HCT116 (cell line): Measurements from ENCODE around the gene ZNF426. TPM values are rescaled to one million over a fixed set of nuclear protein-coding genes. Genes with fewer than 3 reads are reported as not detected.

Experiments
- ATAC-seq: fragments of 200-7000 bp; cut with Tn5 transposase; 2 replicates; pipeline ENCODE4 v1.9.1; 2020; ENCODE audit warnings: mild to moderate bottlenecking, moderate library complexity
- BruUV-seq: library from RNA; stranded (reverse); fragments of 400-500 nt; replicated peaks from 2 replicates; lab custom pipeline; 2021; lab: Mats Ljungman, UMichigan
- CTCF ChIA-PET: fragments of 300-600 bp; sonication (Branson Sonifier 250); formaldehyde crosslinking; loops from one replicate; lab custom pipeline; 2021; ENCODE audit warnings: antibody characterized with exemption; lab: Charles Lee
- POLR2A ChIA-PET: fragments of 300-600, 350-600 bp; sonication (Branson Sonifier 250); formaldehyde crosslinking; loops from one replicate; lab custom pipeline; 2021; ENCODE audit warnings: antibody characterized with exemption; lab: Charles Lee
- RAD21 ChIA-PET, 2 experiments: fragments of 300-600 bp; sonication (Branson Sonifier 250); formaldehyde crosslinking; loops; one replicate each; lab custom pipeline; 2023; ENCODE audit warnings: low total read pairs in 2 of 2; ENCODE audit not compliant: uncharacterized antibody in 2 of 2, unreplicated experiment in 2 of 2, low non-redundant PET in 1 of 2; lab: Charles Lee
- DNase-seq: peaks from one replicate; pipeline ENCODE4 v3.0.0-alpha.2; 2010; ENCODE audit warnings: low read depth, low spot score
- H2AFZ ChIP-seq: fragments of 200-600 bp; shearing (Covaris generic), sonication (generic); 2 replicates; pipeline ENCODE4 v1.6.1; 2017; ENCODE audit warnings: low read depth, mixed run types, mixed read lengths, antibody characterized with exemption, low read length; ENCODE audit not compliant: poor library complexity, severe bottlenecking
- H3K27ac ChIP-seq: 2 replicates; pipeline ENCODE4 v1.5.1; 2012; ENCODE audit warnings: low read depth, low read length
- H3K27me3 ChIP-seq: fragments of 200-600 bp; sonication (generic); 2 replicates; pipeline ENCODE4 v1.6.1; 2016; ENCODE audit warnings: mixed run types, low read length, mixed read lengths; ENCODE audit not compliant: insufficient read depth
- H3K36me3 ChIP-seq, 2 experiments: fragments of 200-500 bp in 1 of 2; fragments of 200-600 bp in 1 of 2; sonication (Bioruptor generic) in 1 of 2; sonication (generic) in 1 of 2; 2 replicates each; pipeline versions ENCODE4 v1.5.1 to v1.6.1; 2014 to 2016; ENCODE audit warnings: low read length in 2 of 2, inconsistent platforms in 1 of 2, mixed read lengths in 1 of 2, mixed run types in 1 of 2; ENCODE audit not compliant: insufficient read depth in 2 of 2, control insufficient read depth in 1 of 2
- H3K4me1 ChIP-seq, 2 experiments: fragments of 200-600 bp in 1 of 2; sonication (generic) in 1 of 2; 2 replicates each; pipeline versions ENCODE4 v1.5.1 to v1.6.1; 2012 to 2017; ENCODE audit warnings: low read length in 2 of 2, inconsistent platforms in 1 of 2, mild to moderate bottlenecking in 1 of 2, mixed read lengths in 1 of 2, mixed run types in 1 of 2, moderate library complexity in 1 of 2; ENCODE audit not compliant: insufficient read depth in 2 of 2, control insufficient read depth in 1 of 2
- H3K4me2 ChIP-seq: fragments of 200-600 bp; sonication (generic); 2 replicates; pipeline ENCODE4 v1.6.1; 2017; ENCODE audit warnings: mixed run types, low read length, mixed read lengths
- H3K4me3 ChIP-seq, 2 experiments: fragments of 200-600 bp in 1 of 2; sonication (generic) in 1 of 2; replicated peaks in 1 of 2; 2 replicates each; pipeline ENCODE4 v1.5.1; 2011 to 2016; ENCODE audit warnings: low read length in 2 of 2, control low read depth in 1 of 2, low read depth in 1 of 2, mild to moderate bottlenecking in 1 of 2, mixed read lengths in 1 of 2, mixed run types in 1 of 2
- H3K79me2 ChIP-seq: fragments of 200-600 bp; sonication (generic); 2 replicates; pipeline ENCODE4 v1.6.1; 2017; ENCODE audit warnings: mild to moderate bottlenecking, mixed run types, low read length, moderate library complexity, mixed read lengths; ENCODE audit not compliant: insufficient read depth
- H3K9ac ChIP-seq: fragments of 200-600 bp; sonication (generic); 2 replicates; pipeline ENCODE4 v1.6.1; 2016; ENCODE audit warnings: low read length, mixed read lengths
- H3K9me2 ChIP-seq: fragments of 200-600 bp; sonication (generic), shearing (Covaris generic); 2 replicates; pipeline ENCODE4 v1.6.1; 2017; ENCODE audit warnings: mixed run types, mild to moderate bottlenecking, moderate library complexity; ENCODE audit not compliant: insufficient read depth
- H3K9me3 ChIP-seq, 2 experiments: fragments of 200-500 bp in 1 of 2; fragments of 200-600 bp in 1 of 2; sonication (Bioruptor generic) in 1 of 2; sonication (generic) in 1 of 2; 2 replicates each; pipeline ENCODE4 v1.6.1; 2014 to 2017; ENCODE audit warnings: low read length in 2 of 2, mixed read lengths in 2 of 2, inconsistent platforms in 1 of 2, low read depth in 1 of 2, mild to moderate bottlenecking in 1 of 2, mixed run types in 1 of 2, moderate library complexity in 1 of 2; ENCODE audit not compliant: control insufficient read depth in 1 of 2, insufficient read depth in 1 of 2
- H4K20me1 ChIP-seq: fragments of 200-600 bp; sonication (generic), shearing (Covaris generic); 2 replicates; pipeline ENCODE4 v1.6.1; 2017; ENCODE audit warnings: mixed run types, mild to moderate bottlenecking, moderate library complexity; ENCODE audit not compliant: insufficient read depth
- CEBPB ChIP-seq: IDR thresholded peaks from 2 replicates; pipeline ENCODE4 v1.6.1; 2012; ENCODE audit warnings: low read depth
- CTCF ChIP-seq, 3 experiments: fragments of 200-600 bp in 1 of 3; sonication (generic) in 1 of 3; IDR thresholded peaks in 2 of 3; conservative IDR thresholded peaks in 1 of 3; 2 replicates each; pipeline ENCODE4 v1.5.1; 2012 to 2017; ENCODE audit warnings: low read depth in 2 of 3, low read length in 2 of 3, antibody characterized with exemption in 1 of 3, borderline replicate concordance in 1 of 3, control low read depth in 1 of 3, mild to moderate bottlenecking in 1 of 3, mixed read lengths in 1 of 3, mixed run types in 1 of 3, moderate library complexity in 1 of 3; ENCODE audit not compliant: insufficient read depth in 1 of 3
- EGR1 ChIP-seq: IDR thresholded peaks from 2 replicates; pipeline ENCODE4 v1.6.1; 2012; ENCODE audit warnings: low read depth
- ELF1 ChIP-seq: IDR thresholded peaks from 2 replicates; pipeline ENCODE4 v1.6.1; 2012; ENCODE audit warnings: low read depth, borderline replicate concordance
- EZH2 ChIP-seq: fragments of 200-600 bp; sonication (generic); IDR thresholded peaks from 2 replicates; pipeline ENCODE4 v1.6.1; 2017; ENCODE audit warnings: antibody characterized with exemption, mixed run types
- EZH2phosphoT487 ChIP-seq: fragments of 200-600 bp; IDR thresholded peaks from 2 replicates; pipeline ENCODE4 v1.6.1; 2018; ENCODE audit warnings: antibody characterized with exemption, borderline replicate concordance
- FOSL1 ChIP-seq: IDR thresholded peaks from 2 replicates; pipeline ENCODE4 v1.6.1; 2012; ENCODE audit warnings: low read depth
- MAX ChIP-seq: IDR thresholded peaks from 2 replicates; pipeline ENCODE4 v1.6.1; 2012
- POLR2A ChIP-seq: IDR thresholded peaks from 2 replicates; pipeline ENCODE4 v1.7.0; 2011; ENCODE audit warnings: borderline replicate concordance; ENCODE audit not compliant: insufficient read depth, insufficient read length; ENCODE audit errors: extremely low read depth
- POLR2AphosphoS5 ChIP-seq: IDR thresholded peaks from 2 replicates; pipeline ENCODE4 v1.6.1; 2011; ENCODE audit warnings: mild to moderate bottlenecking, low read depth, low read length, moderate library complexity
- RAD21 ChIP-seq: IDR thresholded peaks from 2 replicates; pipeline ENCODE4 v1.6.1; 2012; ENCODE audit warnings: low read depth, mild to moderate bottlenecking
- SP1 ChIP-seq: IDR thresholded peaks from 2 replicates; pipeline ENCODE4 v1.6.1; 2012; ENCODE audit warnings: low read depth
- SRF ChIP-seq: IDR thresholded peaks from 2 replicates; pipeline ENCODE4 v1.6.1; 2012; ENCODE audit warnings: low read depth
- YY1 ChIP-seq: IDR thresholded peaks from 2 replicates; pipeline ENCODE4 v1.6.1; 2011; ENCODE audit warnings: low read length, low read depth, moderate library complexity, mild to moderate bottlenecking; ENCODE audit not compliant: insufficient replicate concordance; ENCODE audit errors: extremely low read depth
- ZBTB33 ChIP-seq: IDR thresholded peaks from 2 replicates; pipeline ENCODE4 v1.6.1; 2011; ENCODE audit warnings: mild to moderate bottlenecking, low read length, moderate library complexity; ENCODE audit not compliant: insufficient replicate concordance; ENCODE audit errors: extremely low read depth
- ZNF274 ChIP-seq: fragments of 200-500 bp; sonication (Bioruptor generic); IDR thresholded peaks from 2 replicates; pipeline ENCODE4 v1.6.1; 2014; ENCODE audit warnings: mild to moderate bottlenecking, low read depth, low read length, inconsistent platforms
- intact Hi-C: fragments of 100-400 bp; cut with micrococcal nuclease; formaldehyde crosslinking; loops from 2 replicates; pipeline ENCODE4 v1.10.0; 2022
- total RNA-seq: library from RNA; stranded (reverse); gene quantifications from one replicate; pipeline ENCODE4 v1.2.1, GENCODE V29; 2021; ENCODE audit not compliant: unreplicated experiment
- TF ChIP-seq, protein P1 (sequence below): IDR thresholded peaks from 2 replicates; pipeline ENCODE4 v1.6.1; 2012

ZNF426 gene
- total RNA-seq, 1 experiment from 2014 or later = 1.7 TPM

GRCh38 chr19:9523885-9524474, 14.5 kb downstream of the ZNF426 start:
- peak; percentile 25; the same call in 1 of the 2 replicates for TF ChIP-seq ZNF274
- no peak for TF ChIP-seq CTCF (IDR thresholded peaks at IDR 0.05 in 2 of 3, conservative IDR thresholded peaks at IDR 0.05 in 1 of 3; ENCODE audit: borderline replicate concordance in 1 of 3, insufficient read depth in 1 of 3, low read depth in 2 of 3, low read length in 2 of 3)
- H4K20me1 ChIP-seq = no peaks in the 10 kb centered on the region
- H3K4me1 ChIP-seq = no peaks in the 10 kb centered on the region
- RAD21 ChIA-PET = no interaction called here
- no peak for ATAC-seq
- no peak overlapping the region for H3K4me2 ChIP-seq
- H3K79me2 ChIP-seq = no peaks in the 10 kb centered on the region
- intact Hi-C loops = no loop called here
- CTCF ChIA-PET = no interaction called here
- no peak for DNase-seq
- H3K4me3 ChIP-seq = no peak overlapping the region
- POLR2A ChIA-PET = no interaction called here
- no peaks in the 10 kb centered on the region for H3K27me3 ChIP-seq
- H3K36me3 ChIP-seq = no peaks in the 10 kb centered on the region
- H3K27ac ChIP-seq = no peak overlapping the region
- peaks cover 40 to 44% of the 10 kb centered on the region in 2 experiments; a peak in 3 of 4 replicates for H3K9me3 ChIP-seq
- no peak overlapping the region for H2AFZ ChIP-seq
- BruUV-seq = no TSS peak
- no peak overlapping the region for H3K9ac ChIP-seq
- no peaks in the 10 kb centered on the region for H3K9me2 ChIP-seq

- Histone ChIP-seq H3K27me3 (no peaks in the 10 kb centered on the region), H3K79me2 (no peaks in the 10 kb centered on the region), H3K9me2 (no peaks in the 10 kb centered on the region), H3K4me2 (no peak overlapping the region), H2AFZ (no peak overlapping the region), H3K27ac (no peak overlapping the region), H3K36me3 (no peaks in the 10 kb centered on the region), H3K9ac (no peak overlapping the region), H3K9me3 (peaks cover 3 to 8% of the 10 kb centered on the region in 2 experiments; a peak in 2 of 4 replicates), H4K20me1 (no peaks in the 10 kb centered on the region), H3K4me1 (no peaks in the 10 kb centered on the region), H3K4me3 (no peak overlapping the region)
- intact Hi-C loops = no loop called here
- no peak for ATAC-seq
- ChIA-PET CTCF (no interaction called here), POLR2A (no interaction called here), RAD21 (no interaction called here)
- BruUV-seq = no TSS peak
- DNase-seq = no peak
- no peak for TF ChIP-seq ELF1
- no peak for TF ChIP-seq SP1
- TF ChIP-seq EGR1 = no peak
- no peak for TF ChIP-seq EZH2
- TF ChIP-seq, protein P1, sequence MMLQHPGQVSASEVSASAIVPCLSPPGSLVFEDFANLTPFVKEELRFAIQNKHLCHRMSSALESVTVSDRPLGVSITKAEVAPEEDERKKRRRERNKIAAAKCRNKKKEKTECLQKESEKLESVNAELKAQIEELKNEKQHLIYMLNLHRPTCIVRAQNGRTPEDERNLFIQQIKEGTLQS = no peak
- no peak for TF ChIP-seq POLR2AphosphoS5
- no peak for TF ChIP-seq CEBPB
- TF ChIP-seq RAD21 = no peak
- TF ChIP-seq SRF = no peak
- TF ChIP-seq ZBTB33 = no peak
- TF ChIP-seq FOSL1 = no peak
- TF ChIP-seq MAX = no peak
- TF ChIP-seq ZNF274 = no peak
- TF ChIP-seq YY1 = no peak
- TF ChIP-seq POLR2A = no peak
- no peak for TF ChIP-seq EZH2phosphoT487
Measured at GRCh38 chr19:9507285-9507684, 31.2 kb downstream of the ZNF426 start.
